BJ (cell line): ENCODE measurements around the gene ZNF639. TPM values are rescaled to one million over a fixed set of nuclear protein-coding genes. Genes with fewer than 3 reads are reported as not detected.

Experiments
- CTCF ChIA-PET: fragments of 350-600 bp; formaldehyde crosslinking; extraction: SDS; loops from one replicate; lab custom pipeline; 2021; ENCODE audit warnings: antibody characterized with exemption, inconsistent platforms; lab: Yijun Ruan, JAX
- POLR2A ChIA-PET: fragments of 300-600 bp; sonication (Branson Sonifier 250); formaldehyde crosslinking; extraction: SDS; loops from one replicate; lab custom pipeline; 2021; ENCODE audit warnings: antibody characterized with exemption; lab: Charles Lee
- DNase-seq: peaks from one replicate; pipeline ENCODE4 v3.0.0-alpha.2; 2011; ENCODE audit warnings: low read depth
- H3K27me3 ChIP-seq: 2 replicates; pipeline ENCODE4 v1.6.0; 2011; ENCODE audit warnings: low read length; ENCODE audit not compliant: control insufficient read depth, insufficient read depth
- H3K36me3 ChIP-seq: 2 replicates; pipeline ENCODE4 v1.5.1; 2011; ENCODE audit warnings: low read length; ENCODE audit not compliant: control insufficient read depth, insufficient read depth
- H3K4me3 ChIP-seq: 2 replicates; pipeline ENCODE4 v1.5.1; 2011; ENCODE audit warnings: low read depth, mild to moderate bottlenecking, control low read depth, low read length
- CTCF ChIP-seq: IDR thresholded peaks from 2 replicates; pipeline ENCODE4 v1.5.1; 2011; ENCODE audit warnings: low read depth, mild to moderate bottlenecking, control low read depth, inconsistent platforms, low read length, moderate library complexity; ENCODE audit not compliant: insufficient read depth
- polyA plus RNA-seq: library from polyadenylated mRNA; depleted of rRNA; stranded (reverse); fragments of >200 nt; gene quantifications from 2 replicates; pipeline ENCODE4 v1.2.3, GENCODE V29; 2011

ZNF639 gene
- polyA plus RNA-seq, 1 experiment = 9.6 TPM

DNA sequence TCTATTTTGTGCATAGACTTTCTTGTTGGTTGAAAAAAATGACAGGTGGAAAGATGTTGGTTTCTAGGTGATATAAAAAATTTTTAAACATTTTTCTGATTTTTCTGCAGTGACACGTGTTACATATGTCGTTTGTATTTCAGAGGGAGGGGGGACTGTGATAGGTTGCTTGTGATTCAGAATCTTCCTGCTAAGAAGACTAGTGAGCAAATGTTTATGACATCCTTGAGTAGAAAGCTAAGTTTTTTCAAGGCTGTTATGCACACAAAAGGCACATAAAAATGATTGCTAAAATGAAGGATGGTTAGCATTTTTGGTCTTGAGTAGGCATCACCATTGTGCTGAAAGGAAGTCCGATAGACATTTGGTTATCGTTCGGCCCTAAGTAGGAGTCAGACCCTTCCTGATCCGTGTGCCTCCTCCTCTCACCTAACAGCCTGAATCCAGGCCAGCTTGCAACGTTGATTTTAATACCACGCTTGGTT lies 1.5 kb downstream of the ZNF639 start:
- H3K36me3 ChIP-seq = 0 out of 2 replicates have a peak, but pooled peaks cover 1% of the 10 kb centered on the region
- DNase-seq = no peak
- POLR2A ChIA-PET = interaction anchor here (0.7 kb wide), 1 partner anchor 9 kb away, joined by 4 read pairs; no protein-coding TSS in a partner anchor
- CTCF ChIA-PET = interaction anchor here (1.5 kb wide), 1 partner anchor 21 kb away, joined by 3 read pairs; no protein-coding TSS in a partner anchor
- H3K4me3 ChIP-seq = peak overlapping the region; percentile 94
- no peaks in the 10 kb centered on the region for H3K27me3 ChIP-seq
- TF ChIP-seq CTCF = no peak

DNA sequence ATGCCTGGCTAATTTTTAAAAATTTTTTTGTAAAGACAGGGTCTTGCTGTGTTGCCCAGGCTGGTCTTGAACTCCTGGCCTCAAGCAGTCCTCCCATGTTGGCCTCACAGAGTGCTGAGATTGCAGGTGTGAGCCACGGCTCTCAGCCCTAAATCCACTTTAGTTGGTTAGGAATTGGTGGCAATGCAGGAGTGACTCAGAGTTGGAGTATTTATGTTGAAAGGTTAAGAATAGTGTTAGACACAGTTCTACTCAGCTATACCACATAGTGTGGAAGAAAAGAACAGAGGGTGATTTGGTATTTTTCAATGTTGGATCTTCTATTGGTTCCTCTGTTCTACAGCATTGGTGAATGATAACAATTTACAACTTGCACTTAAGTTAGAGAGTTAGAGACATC lies 7.6 kb downstream of the ZNF639 start:
- TF ChIP-seq CTCF = no peak
- H3K4me3 ChIP-seq = no peak overlapping the region
- CTCF ChIA-PET = interaction anchor here (1.2 kb wide), 1 partner anchor 9 kb away, joined by 4 read pairs; no protein-coding TSS in a partner anchor
- peaks cover 14% of the 10 kb centered on the region for H3K36me3 ChIP-seq
- POLR2A ChIA-PET = no interaction called here
- DNase-seq = no peak
- H3K27me3 ChIP-seq = no peaks in the 10 kb centered on the region

DNA sequence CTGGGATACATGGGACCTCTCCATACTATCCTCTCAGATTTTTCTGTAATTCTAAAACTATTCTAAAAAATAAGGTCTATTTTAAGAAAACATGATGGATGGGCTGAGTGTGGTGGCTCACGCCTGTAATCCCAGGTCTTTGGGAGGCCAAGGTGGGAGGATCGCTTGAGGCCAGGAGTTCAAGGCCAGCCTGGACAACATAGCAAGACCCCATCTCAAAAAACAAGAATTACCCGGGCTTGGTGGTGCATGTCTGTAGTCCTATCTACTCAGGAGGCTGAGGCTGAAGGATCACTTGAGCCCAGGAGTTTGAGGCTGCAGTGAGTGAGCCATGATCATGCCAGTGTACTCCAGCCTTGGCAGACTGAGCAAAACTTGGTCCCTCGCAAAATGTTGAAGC lies 9.4 kb downstream of the ZNF639 start:
- ChIA-PET POLR2A (no interaction called here), CTCF (no interaction called here)
- DNase-seq = no peak
- no peak for TF ChIP-seq CTCF
- H3K4me3 ChIP-seq = no peak overlapping the region
- peaks cover 14% of the 10 kb centered on the region for H3K36me3 ChIP-seq
- H3K27me3 ChIP-seq = no peaks in the 10 kb centered on the region

DNA sequence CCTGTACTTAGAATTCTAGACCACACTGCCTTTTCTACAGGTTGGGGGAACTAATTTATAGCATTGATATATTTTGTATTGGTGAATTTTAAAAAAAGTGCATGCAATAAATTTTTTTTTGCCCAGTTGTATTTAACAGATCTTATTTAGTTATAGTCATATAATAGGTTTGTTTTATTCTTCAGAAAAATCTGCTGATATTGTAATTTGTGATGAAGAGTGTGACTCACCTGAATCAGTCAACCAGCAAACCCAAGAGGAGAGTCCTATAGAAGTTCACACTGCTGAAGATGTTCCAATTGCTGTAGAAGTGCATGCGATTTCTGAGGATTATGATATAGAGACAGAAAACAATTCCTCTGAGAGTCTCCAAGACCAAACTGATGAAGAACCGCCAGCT lies 10.3 kb downstream of the ZNF639 start:
- ChIA-PET CTCF (interaction anchor here (1.8 kb wide), 1 partner anchor 11 kb away, joined by 4 read pairs; no protein-coding TSS in a partner anchor), POLR2A (no interaction called here)
- no peaks in the 10 kb centered on the region for H3K27me3 ChIP-seq
- no peak overlapping the region for H3K4me3 ChIP-seq
- H3K36me3 ChIP-seq = peaks cover 14% of the 10 kb centered on the region
- no peak for TF ChIP-seq CTCF
- no peak for DNase-seq

GRCh38 chr3:179336345-179336929 lies 13.6 kb downstream of the ZNF639 start:
- Histone ChIP-seq H3K36me3 (peaks cover 7% of the 10 kb centered on the region), H3K27me3 (no peaks in the 10 kb centered on the region), H3K4me3 (no peak overlapping the region)
- POLR2A ChIA-PET = interaction anchor here (0.7 kb wide), 1 partner anchor 13 kb away, joined by 18 read pairs; the partner anchor contains the start of gene ZNF639
- no peak for TF ChIP-seq CTCF
- CTCF ChIA-PET = interaction anchor here (1.3 kb wide), 1 partner anchor 15 kb away, joined by 6 read pairs; no protein-coding TSS in a partner anchor
- DNase-seq = no peak
